Neural cell (in vitro differentiated cells): ENCODE measurements around the gene TPPP. TPM values are rescaled to one million over a fixed set of nuclear protein-coding genes. Genes with fewer than 3 reads are reported as not detected.
"Not testable (repeated sequence)": the region's sequence is repeated elsewhere in the genome, so short reads cannot be mapped to it uniquely, and the experiment has no call there.

Experiments
- H2AFZ ChIP-seq: fragments of 200-600, 300-800 bp; sonication (generic), shearing (Covaris generic); 2 replicates; pipeline ENCODE4 v1.6.0; 2014; ENCODE audit warnings: low read depth, mild to moderate bottlenecking, antibody characterized with exemption, low read length, moderate library complexity
- H3F3A ChIP-seq: fragments of 200-600 bp; shearing (Covaris generic); 2 replicates; pipeline ENCODE4 v1.6.1; 2016; ENCODE audit warnings: mild to moderate bottlenecking, moderate library complexity, mixed read lengths, antibody characterized with exemption, low read length; ENCODE audit not compliant: insufficient read depth, poor library complexity, severe bottlenecking
- H3K27ac ChIP-seq: fragments of 200-600, 300-800 bp; sonication (generic), shearing (Covaris generic); 2 replicates; pipeline ENCODE4 v1.5.1; 2014; ENCODE audit warnings: mild to moderate bottlenecking, low read length, moderate library complexity
- H3K27me3 ChIP-seq: fragments of 300-800, 200-600 bp; sonication (generic), shearing (Covaris generic); 2 replicates; pipeline ENCODE4 v1.6.0; 2014; ENCODE audit warnings: mild to moderate bottlenecking, low read depth, low read length, moderate library complexity; ENCODE audit not compliant: insufficient read depth
- H3K36me3 ChIP-seq: fragments of 300-800, 200-600 bp; sonication (generic), shearing (Covaris generic); 2 replicates; pipeline ENCODE4 v1.5.1; 2014; ENCODE audit warnings: mild to moderate bottlenecking, antibody characterized with exemption, low read length, moderate library complexity; ENCODE audit not compliant: insufficient read depth
- H3K4me2 ChIP-seq: fragments of 300-800, 200-600 bp; sonication (generic), shearing (Covaris generic); 2 replicates; pipeline ENCODE4 v1.6.0; 2014; ENCODE audit warnings: mild to moderate bottlenecking, low read length
- H3K4me3 ChIP-seq: fragments of 300-800, 200-600 bp; sonication (generic), shearing (Covaris generic); 2 replicates; pipeline ENCODE4 v1.5.1; 2014; ENCODE audit warnings: mild to moderate bottlenecking, low read length, moderate library complexity
- H3K79me2 ChIP-seq: fragments of 200-600 bp; shearing (Covaris generic); replicated peaks from 2 replicates; pipeline ENCODE4 v1.6.0; 2014; ENCODE audit warnings: mild to moderate bottlenecking, low read length, moderate library complexity; ENCODE audit not compliant: insufficient read depth
- H3K9ac ChIP-seq: fragments of 300-800, 200-600 bp; sonication (generic), shearing (Covaris generic); 2 replicates; pipeline ENCODE4 v1.6.1; 2016; ENCODE audit warnings: mild to moderate bottlenecking, low read length, mixed read lengths
- H3K9me2 ChIP-seq: fragments of 200-600 bp; shearing (Covaris generic); 2 replicates; pipeline ENCODE4 v1.6.1; 2016; ENCODE audit warnings: mild to moderate bottlenecking, low read length, mixed read lengths; ENCODE audit not compliant: insufficient read depth
- H3K9me3 ChIP-seq: fragments of 200-600, 300-800 bp; sonication (generic), shearing (Covaris generic); 2 replicates; pipeline ENCODE4 v1.6.1; 2016; ENCODE audit warnings: mild to moderate bottlenecking, mixed run types, low read length, moderate library complexity, mixed read lengths
- H4K20me1 ChIP-seq: fragments of 200-600 bp; shearing (Covaris generic); 2 replicates; pipeline ENCODE4 v1.6.1; 2016; ENCODE audit warnings: mild to moderate bottlenecking, mixed run types; ENCODE audit not compliant: insufficient read depth
- POLR2AphosphoS5 ChIP-seq: IDR thresholded peaks from 2 replicates; pipeline ENCODE4 v1.6.1; 2012
- polyA minus RNA-seq: library from RNA; depleted of rRNA, polyadenylated mRNA; stranded (reverse); fragments of >200 nt; gene quantifications from 2 replicates; pipeline ENCODE4 v1.2.3, GENCODE V29; 2014
- polyA plus RNA-seq: library from polyadenylated mRNA; depleted of rRNA; stranded (reverse); fragments of >200 nt; gene quantifications from 2 replicates; pipeline ENCODE4 v1.2.3, GENCODE V29; 2014

Gene TPPP
- polyA plus RNA-seq (9.9 and 14.3 TPM in 2 replicates), polyA minus RNA-seq (22.4 and 25.5 TPM in 2 replicates)

DNA sequence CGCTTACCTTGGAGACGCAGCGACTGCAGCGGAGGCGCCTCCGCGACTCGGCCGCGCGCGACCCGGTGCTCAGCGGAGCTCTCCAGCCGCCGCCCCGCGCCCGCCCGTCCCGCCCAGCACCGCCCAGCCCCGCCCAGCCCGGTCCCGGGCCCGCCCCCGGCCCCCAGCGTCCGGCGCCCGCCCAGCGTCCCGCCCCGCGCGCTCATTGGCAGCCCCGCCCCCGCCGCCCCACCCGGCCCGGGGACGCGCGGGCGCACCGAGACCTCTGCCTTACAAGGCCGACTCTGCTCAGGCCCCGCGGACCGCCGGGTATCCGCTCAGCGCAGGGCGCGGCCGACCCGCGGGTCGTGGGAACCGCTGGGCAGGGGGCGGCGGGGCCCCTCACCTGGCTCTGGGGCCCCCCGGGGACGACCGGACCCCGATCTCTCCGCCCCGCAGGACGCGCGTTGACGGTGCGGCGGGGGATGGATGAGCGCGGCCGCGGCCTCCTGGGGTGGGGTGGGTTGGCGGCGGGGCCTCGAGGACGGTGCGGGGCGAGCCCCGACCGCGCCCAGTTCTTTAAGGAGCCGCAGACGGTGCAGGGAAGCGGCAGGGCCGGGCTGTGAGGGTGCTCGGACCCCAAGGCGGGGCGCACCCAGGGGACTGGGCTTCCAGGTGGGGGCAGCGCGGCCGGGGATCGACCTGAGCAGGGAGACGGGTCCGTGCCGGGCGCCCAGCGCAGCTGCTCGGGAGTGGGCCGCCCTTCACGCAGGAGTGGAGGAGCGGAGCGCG lies at the start of gene TPPP:
TPPP (minus strand) TSS at position 82 of the 771 bp plus-strand sequence. CDS start 15,292 bp downstream, outside the sequence.
- Histone ChIP-seq H3K9ac (peak within 1 kb of the TSS; percentile 61), H3K4me3 (peak within 1 kb of the TSS; percentile 66)
- H3K27me3 ChIP-seq, H3K27ac ChIP-seq, H3F3A ChIP-seq, H3K9me2 ChIP-seq, H3K4me2 ChIP-seq, H3K36me3 ChIP-seq, H3K9me3 ChIP-seq, H3K79me2 ChIP-seq, H4K20me1 ChIP-seq, H2AFZ ChIP-seq: not testable (repeated sequence)
- peak; percentile 60 for TF ChIP-seq POLR2AphosphoS5

DNA sequence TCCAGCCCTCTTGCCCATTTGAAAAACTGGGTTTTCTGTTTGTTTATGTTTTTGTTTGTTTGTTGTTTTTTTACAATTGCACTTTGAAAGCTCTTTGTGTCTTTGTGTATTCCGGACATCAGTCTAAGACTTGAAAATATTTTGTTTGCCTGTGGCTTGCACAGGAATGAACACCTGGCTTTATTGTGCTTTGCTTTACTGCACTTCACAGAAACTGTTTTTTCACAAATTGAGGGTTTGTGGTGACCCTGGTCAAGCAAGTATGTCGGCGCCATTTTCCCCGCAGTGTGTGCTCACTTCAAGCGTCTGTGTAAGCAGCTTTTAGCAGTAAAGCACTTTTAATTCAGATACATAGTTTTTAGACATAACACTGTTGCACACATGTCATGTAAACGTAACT lies 49.1 kb upstream of the TPPP start:
- not testable (repeated sequence) for H3K4me2 ChIP-seq, H3K27me3 ChIP-seq, H3K27ac ChIP-seq, H3K9me3 ChIP-seq, H3F3A ChIP-seq, H2AFZ ChIP-seq, H3K9ac ChIP-seq, H4K20me1 ChIP-seq, H3K9me2 ChIP-seq, H3K36me3 ChIP-seq, H3K4me3 ChIP-seq, H3K79me2 ChIP-seq

DNA sequence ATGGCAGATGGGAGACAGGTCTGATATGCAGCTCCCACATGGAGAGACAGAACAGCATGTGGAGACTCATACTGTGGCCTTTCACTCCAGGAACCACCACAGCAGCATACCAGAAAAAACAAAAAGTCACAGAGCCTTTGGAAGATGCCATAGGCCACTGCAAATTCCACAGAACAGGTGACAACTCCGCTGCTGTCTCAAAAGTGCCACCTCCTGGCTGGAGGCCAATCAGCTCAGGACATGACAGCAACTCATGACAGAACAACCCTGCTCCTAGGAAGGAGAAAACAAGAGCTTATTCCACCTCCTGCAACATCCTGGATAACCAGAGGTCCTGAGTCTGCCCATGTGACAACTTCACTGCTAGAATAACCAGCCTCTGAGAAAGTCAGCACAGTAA lies 41.0 kb upstream of the TPPP start:
- not testable (repeated sequence) for H3K4me2 ChIP-seq, H3K4me3 ChIP-seq, H3K27me3 ChIP-seq, H3F3A ChIP-seq, H2AFZ ChIP-seq, H3K79me2 ChIP-seq, H3K9me2 ChIP-seq, H4K20me1 ChIP-seq, H3K9me3 ChIP-seq, H3K9ac ChIP-seq, H3K27ac ChIP-seq
- H3K36me3 ChIP-seq = peaks cover 12% of the 10 kb centered on the region

DNA sequence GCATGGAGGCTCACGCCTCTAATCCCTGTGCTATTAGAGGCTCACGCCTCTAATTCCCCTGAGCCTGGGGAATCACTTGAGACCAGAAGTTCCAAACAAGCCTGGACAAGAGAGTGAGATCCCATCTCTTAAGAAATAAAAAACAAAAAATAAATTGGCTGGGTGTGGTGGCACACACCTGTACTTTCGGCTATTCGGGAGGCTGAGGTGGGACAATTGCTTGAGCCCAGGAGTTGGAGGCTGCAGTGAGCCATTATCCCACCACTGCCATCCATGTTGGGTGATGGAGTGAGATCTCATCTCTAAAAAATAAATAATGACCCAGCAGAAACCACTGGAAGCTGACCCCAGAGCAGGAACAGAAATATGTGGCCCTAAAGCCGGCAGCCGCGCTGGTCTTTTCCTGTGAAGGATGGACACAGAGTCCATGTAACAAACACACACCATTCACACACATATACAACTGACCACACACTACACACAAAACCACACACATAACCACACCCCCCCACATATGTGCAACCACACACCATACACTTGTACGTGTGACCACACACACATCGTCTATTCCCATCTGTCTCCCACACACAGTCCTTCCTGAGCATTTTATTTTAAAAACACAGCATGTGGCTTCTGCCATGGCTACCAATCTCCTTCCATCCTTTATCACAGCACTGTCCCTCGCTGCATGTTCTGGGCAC lies 39.8 kb upstream of the TPPP start:
- H3K27ac ChIP-seq, H3K9me2 ChIP-seq, H3K4me2 ChIP-seq, H3K9ac ChIP-seq, H3K79me2 ChIP-seq, H3K4me3 ChIP-seq, H3K27me3 ChIP-seq, H3F3A ChIP-seq, H4K20me1 ChIP-seq, H2AFZ ChIP-seq, H3K9me3 ChIP-seq: not testable (repeated sequence)
- H3K36me3 ChIP-seq = peaks cover 12% of the 10 kb centered on the region

DNA sequence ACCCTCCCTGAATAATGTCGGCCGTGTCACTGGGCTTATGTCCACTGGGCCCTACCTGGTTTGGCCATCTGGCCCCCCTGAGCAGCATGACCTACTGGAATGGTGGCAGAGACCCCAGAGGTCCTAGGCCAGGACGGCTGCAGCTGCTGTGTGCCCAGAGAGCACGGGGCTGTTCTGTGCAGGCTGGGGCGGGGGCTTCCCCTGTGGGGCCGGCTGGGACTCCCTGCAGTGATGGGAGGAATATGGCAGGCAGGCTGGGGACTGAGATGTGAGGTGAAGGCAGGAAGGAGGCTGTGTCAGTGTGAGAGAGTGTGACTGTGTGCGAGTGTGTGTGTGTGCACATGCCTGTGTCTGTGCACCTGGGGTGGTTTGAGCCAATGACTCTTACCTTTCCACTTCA lies 36.1 kb upstream of the TPPP start:
- H3K9me3 ChIP-seq, H3K27me3 ChIP-seq, H2AFZ ChIP-seq, H3K9me2 ChIP-seq, H4K20me1 ChIP-seq, H3F3A ChIP-seq, H3K27ac ChIP-seq, H3K79me2 ChIP-seq, H3K4me3 ChIP-seq, H3K9ac ChIP-seq, H3K4me2 ChIP-seq: not testable (repeated sequence)
- peaks cover 12% of the 10 kb centered on the region for H3K36me3 ChIP-seq

DNA sequence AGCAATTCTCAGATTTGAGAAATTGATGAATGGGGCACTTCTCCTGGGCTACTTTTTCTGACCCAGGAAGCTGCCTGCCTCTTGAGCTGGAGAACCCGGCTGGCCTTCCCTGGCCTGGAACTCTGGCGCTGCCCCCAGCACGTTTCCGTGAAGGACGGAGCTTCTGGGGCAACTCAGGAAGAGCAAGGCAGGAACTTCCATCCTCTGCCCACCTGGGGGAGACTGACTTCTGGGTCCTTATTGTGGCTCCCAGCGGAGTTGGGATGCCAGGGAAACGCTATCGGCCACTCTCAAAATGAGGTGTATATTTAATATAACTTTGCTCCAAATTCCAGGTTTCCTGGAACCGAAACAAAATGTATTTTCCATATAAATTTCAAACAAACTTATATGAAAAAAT lies 33.9 kb upstream of the TPPP start:
- not testable (repeated sequence) for H3K27me3 ChIP-seq, H2AFZ ChIP-seq, H3K9ac ChIP-seq, H3K36me3 ChIP-seq, H3F3A ChIP-seq, H3K27ac ChIP-seq, H3K4me3 ChIP-seq, H3K9me3 ChIP-seq, H3K4me2 ChIP-seq, H3K9me2 ChIP-seq, H3K79me2 ChIP-seq, H4K20me1 ChIP-seq

DNA sequence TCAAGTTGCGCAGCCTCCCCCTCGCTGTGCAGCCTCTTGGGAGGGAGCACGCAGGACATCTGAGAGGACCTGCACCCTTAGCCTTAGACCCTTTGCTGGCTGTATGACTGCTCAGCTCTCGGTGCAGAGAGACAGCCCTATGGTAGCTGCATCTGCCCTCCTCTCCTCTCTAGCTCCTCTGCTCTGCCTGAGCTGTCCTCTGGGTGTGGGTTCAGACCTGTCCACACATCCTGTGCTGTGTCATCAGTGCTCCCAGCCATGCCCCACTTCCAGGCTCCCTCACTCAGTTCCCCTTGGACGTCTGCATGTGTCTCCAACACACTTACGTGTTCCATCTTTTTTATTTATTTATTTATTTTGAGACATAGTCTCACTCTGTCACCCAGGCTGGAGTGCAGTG lies 30.7 kb upstream of the TPPP start:
- H3K4me2 ChIP-seq, H3K79me2 ChIP-seq, H3K27me3 ChIP-seq, H4K20me1 ChIP-seq, H3K4me3 ChIP-seq, H3F3A ChIP-seq, H3K9me2 ChIP-seq, H3K9ac ChIP-seq, H3K27ac ChIP-seq, H3K9me3 ChIP-seq, H3K36me3 ChIP-seq, H2AFZ ChIP-seq: not testable (repeated sequence)

DNA sequence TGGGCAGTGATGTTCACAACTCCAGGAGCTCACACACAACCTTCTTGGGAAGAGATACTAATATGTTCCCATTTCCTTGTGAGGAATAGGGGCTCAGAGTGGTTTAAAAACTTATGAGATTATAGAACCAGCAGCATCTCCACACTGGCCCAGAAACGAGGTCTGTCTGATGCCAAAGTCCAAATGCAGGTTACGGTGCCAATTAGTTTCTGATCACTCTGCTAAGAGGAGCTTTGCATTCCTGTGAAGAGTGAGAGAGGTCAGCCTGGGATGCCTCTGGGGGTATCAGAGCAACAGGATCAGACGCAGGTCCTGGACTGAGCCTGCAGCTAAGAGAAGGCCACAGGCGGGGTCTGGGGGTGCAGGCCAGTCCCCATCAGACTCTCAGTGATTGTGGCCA lies 30.2 kb upstream of the TPPP start:
- H2AFZ ChIP-seq, H3K79me2 ChIP-seq, H3K27ac ChIP-seq, H3K9me3 ChIP-seq, H3K9me2 ChIP-seq, H3K9ac ChIP-seq, H4K20me1 ChIP-seq, H3K36me3 ChIP-seq, H3K4me3 ChIP-seq, H3F3A ChIP-seq, H3K4me2 ChIP-seq, H3K27me3 ChIP-seq: not testable (repeated sequence)
